Endothelial cell of umbilical vein (primary cell): ENCODE measurements around the gene UBE2L3.
"Not testable (repeated sequence)": the region's sequence is repeated elsewhere in the genome, so short reads cannot be mapped to it uniquely, and the experiment has no call there.

Experiments
- CTCF ChIP-seq, 2 donors: IDR thresholded peaks; 1 replicate in 1 of 2; 2 replicates in 1 of 2; pipeline ENCODE4 v1.5.1; 2011; ENCODE audit warnings: low read length in 2 of 2, mild to moderate bottlenecking in 2 of 2, moderate library complexity in 2 of 2, control low read depth in 1 of 2, inconsistent platforms in 1 of 2, low read depth in 1 of 2; ENCODE audit not compliant: insufficient read depth in 1 of 2; ENCODE audit errors: extremely low read depth in 1 of 2
- EZH2 ChIP-seq: IDR thresholded peaks from 2 replicates; pipeline ENCODE4 v1.6.1; 2012; ENCODE audit warnings: borderline replicate concordance, low read depth, mild to moderate bottlenecking, moderate library complexity, low read length, inconsistent platforms; ENCODE audit not compliant: severe bottlenecking
- MAX ChIP-seq: IDR thresholded peaks from 2 replicates; pipeline ENCODE4 v1.6.1; 2011; ENCODE audit not compliant: insufficient read depth, insufficient read length
- MYC ChIP-seq: IDR thresholded peaks from one replicate; pipeline ENCODE4 v1.6.1; 2011; ENCODE audit warnings: mild to moderate bottlenecking, low read depth, low read length
- POLR2AphosphoS5 ChIP-seq: IDR thresholded peaks from 2 replicates; pipeline ENCODE4 v1.6.1; 2012; ENCODE audit warnings: low read depth, mild to moderate bottlenecking, control low read depth, low read length, moderate library complexity; ENCODE audit not compliant: insufficient read depth

- TF ChIP-seq CTCF (IDR thresholded peaks at IDR 0.05; ENCODE audit: extremely low read depth in 1 of 2, insufficient read depth in 1 of 2, low read depth in 1 of 2, low read length in 2 of 2); MAX; MYC; POLR2AphosphoS5; EZH2: not testable (repeated sequence)
Measured at GRCh38 chr22:21559345-21560125, 8.0 kb upstream of the UBE2L3 start.
